GM12874 (cell line): ENCODE data around the gene PTX3.

Experiments used
- CTCF ChIP-seq: IDR thresholded peaks from 2 replicates; pipeline ENCODE4 v1.5.1; 2011; ENCODE audit warnings: low read depth, mild to moderate bottlenecking, control low read depth, low read length, moderate library complexity; ENCODE audit not compliant: insufficient read depth

PTX3 gene

GRCh38 chr3:157398598-157398997 is 38.1 kb upstream of the PTX3 start:
- no peak for TF ChIP-seq CTCF

GRCh38 chr3:157404381-157404780 is 32.3 kb upstream of the PTX3 start:
- no peak for TF ChIP-seq CTCF

GRCh38 chr3:157405457-157405856 is 31.2 kb upstream of the PTX3 start:
- no peak for TF ChIP-seq CTCF

- no peak for TF ChIP-seq CTCF
These were observed 30.3 kb upstream of the PTX3 start for GRCh38 chr3:157406394-157406793.

GRCh38 chr3:157407769-157408168 is 28.9 kb upstream of the PTX3 start:
- TF ChIP-seq CTCF = no peak

- TF ChIP-seq CTCF = no peak
These were observed 28.0 kb upstream of the PTX3 start for GRCh38 chr3:157408499-157409149.

- TF ChIP-seq CTCF = no peak
These were observed 27.1 kb upstream of the PTX3 start for GRCh38 chr3:157409516-157409915.

GRCh38 chr3:157410945-157411344 is 25.7 kb upstream of the PTX3 start:
- TF ChIP-seq CTCF = no peak
